Coronary artery (tissue), 2 donors: Measurements from ENCODE around the gene RAB1B.
A peak's percentile ranks its signal among the peaks of the same experiment; 100 is the strongest.

Experiments used
- DNase-seq: peaks from one replicate; pipeline ENCODE4 v3.0.0-alpha.2; 2017; ENCODE audit warnings: low spot score
- H3K27ac ChIP-seq, 2 donors: fragments of 200-600 bp; sonication (generic); one replicate each; pipeline ENCODE4 v1.5.1; 2016 to 2019
- H3K4me3 ChIP-seq: fragments of 200-600 bp; sonication (generic); 2 replicates; pipeline ENCODE4 v1.5.1; 2016; ENCODE audit warnings: mild to moderate bottlenecking, moderate library complexity
- CTCF ChIP-seq: fragments of 200-600 bp; sonication (generic); IDR thresholded peaks from one replicate; pipeline ENCODE4 v1.5.1; 2019; ENCODE audit warnings: antibody characterized with exemption

RAB1B gene

GRCh38 chr11:66283461-66284105 is 15.1 kb downstream of the RAB1B start:
- TF ChIP-seq CTCF, result no peak
- Histone ChIP-seq H3K4me3 (no peak overlapping the region), H3K27ac (no peak overlapping the region)
- DNase-seq, result no peak

DNA sequence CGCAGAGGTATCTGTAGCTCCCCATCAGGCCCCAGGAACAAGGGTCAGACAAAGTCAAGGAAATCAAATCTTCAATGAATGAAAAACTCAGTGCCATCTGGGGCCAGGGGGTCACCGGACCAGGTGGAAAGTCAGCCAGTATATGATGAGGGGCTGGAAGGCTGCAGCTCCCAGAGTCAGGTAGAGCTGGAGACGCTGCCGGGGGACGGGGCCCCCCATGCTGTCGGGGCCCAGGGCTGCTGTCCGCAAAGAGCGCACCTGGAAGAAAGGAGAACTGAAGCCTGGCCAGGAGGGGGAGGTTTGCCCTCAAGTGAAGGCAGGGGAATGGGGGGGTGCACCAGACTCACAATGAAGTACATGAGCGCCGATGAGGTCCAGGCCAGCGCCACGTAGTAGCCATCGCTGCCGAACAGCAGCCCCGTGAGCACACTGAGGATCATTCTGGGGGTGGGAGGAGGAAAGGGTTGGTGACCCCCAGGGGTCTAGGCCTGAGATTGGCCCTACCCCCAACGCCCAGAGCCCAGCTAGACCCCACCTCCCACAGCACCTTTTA is 16.2 kb downstream of the RAB1B start:
- no peak for TF ChIP-seq CTCF
- Histone ChIP-seq H3K27ac (no peak overlapping the region), H3K4me3 (no peak overlapping the region)
- DNase-seq, result no peak

DNA sequence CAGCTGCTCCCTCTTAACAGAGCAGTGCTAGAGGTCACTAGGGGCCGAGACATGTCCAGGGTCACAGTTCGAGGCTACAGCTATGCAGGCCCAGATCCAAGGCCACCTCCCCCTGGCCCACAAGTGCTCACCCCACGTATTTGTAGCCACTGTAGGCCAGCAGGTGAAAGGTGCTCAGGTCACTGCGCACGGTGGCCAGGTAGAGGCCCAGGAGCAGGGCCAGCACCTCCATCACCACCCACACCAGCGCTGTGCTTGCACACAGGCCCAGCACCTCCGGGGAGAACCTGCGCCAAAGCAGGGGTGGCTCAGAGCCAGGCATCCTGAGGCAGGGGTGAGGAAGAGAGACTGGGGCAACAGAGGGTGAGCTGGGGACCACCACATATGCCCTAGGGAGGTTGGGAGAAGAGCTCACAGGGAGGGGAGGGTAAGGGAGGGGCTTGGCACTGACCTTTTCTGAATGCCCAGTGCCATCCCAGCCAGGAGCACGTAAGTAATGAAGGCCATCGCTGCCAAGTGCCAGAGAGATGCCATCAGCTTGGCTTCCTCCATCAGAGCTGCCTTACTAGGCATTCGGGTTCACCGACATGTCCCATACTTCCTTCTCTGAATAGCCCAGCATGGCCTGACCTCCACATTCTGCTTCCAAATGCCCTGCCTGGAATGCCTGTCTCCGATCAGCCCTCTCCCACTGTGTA is 17.0 kb downstream of the RAB1B start:
- DNase-seq, result no peak
- TF ChIP-seq CTCF, result no peak
- Histone ChIP-seq H3K4me3 (no peak overlapping the region), H3K27ac (no peak overlapping the region)

GRCh38 chr11:66286699-66287098 is 18.3 kb downstream of the RAB1B start:
- Histone ChIP-seq H3K27ac (no peak overlapping the region), H3K4me3 (no peak overlapping the region)
- no peak for DNase-seq
- TF ChIP-seq CTCF, result no peak

DNA sequence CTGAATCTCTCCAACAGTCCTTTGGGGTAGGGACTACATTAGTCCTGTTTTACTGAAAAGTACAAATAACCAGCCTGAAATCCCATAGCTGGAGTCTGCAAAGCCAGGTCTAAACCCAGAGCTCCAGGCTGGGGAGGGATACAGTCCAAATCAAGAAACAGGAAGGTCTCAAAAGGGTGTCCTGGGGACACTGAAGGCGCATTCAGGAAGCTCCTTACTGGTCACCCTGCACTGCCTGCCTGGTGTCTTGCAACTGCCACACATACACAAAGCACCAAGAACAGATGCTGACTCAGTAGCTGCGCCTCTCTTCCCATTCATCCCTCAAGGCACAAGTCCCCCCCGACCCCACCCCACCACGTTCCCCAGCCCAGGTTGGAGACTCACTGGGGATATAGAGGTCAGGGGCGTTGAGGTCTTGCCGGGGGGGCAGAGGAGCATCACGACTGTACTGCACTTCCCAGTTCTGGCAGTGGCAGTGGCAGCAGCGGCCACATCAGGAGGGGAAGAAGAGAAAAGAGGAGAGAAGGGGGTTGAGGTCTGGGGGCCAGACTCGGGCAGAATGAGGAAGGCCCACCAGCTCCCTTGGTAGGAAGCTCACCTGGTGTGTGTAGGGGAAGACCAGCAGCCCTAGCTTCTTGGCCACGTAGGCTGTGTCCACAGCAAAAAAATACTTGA is 18.9 kb downstream of the RAB1B start:
- Histone ChIP-seq H3K4me3 (peak overlapping the region; percentile 87), H3K27ac (peak overlapping the region in 1 of 2 donors; percentile 96)
- no peak for TF ChIP-seq CTCF
- DNase-seq, result no peak

- no peak for TF ChIP-seq CTCF
- no peak for DNase-seq
- Histone ChIP-seq H3K4me3 (peak overlapping the region; percentile 87), H3K27ac (peak overlapping the region; percentile 92 to 96)
Measured at GRCh38 chr11:66287889-66288670, 19.6 kb downstream of the RAB1B start.
